Parathyroid adenoma (tissue), 2 donors: ENCODE results near the gene STAT5A.

Experiments
- H2AFZ ChIP-seq: fragments of 300-600 bp; sonication (generic); one replicate; pipeline ENCODE4 v1.7.0; 2017; ENCODE audit warnings: antibody characterized with exemption, mild to moderate bottlenecking
- H3K27ac ChIP-seq: fragments of 300-600 bp; sonication (generic); one replicate; pipeline ENCODE4 v1.7.0; 2017
- H3K27me3 ChIP-seq: fragments of 300-600 bp; sonication (generic); one replicate; pipeline ENCODE4 v1.7.0; 2017; ENCODE audit warnings: low read length; ENCODE audit not compliant: control insufficient read depth, insufficient read depth
- H3K36me3 ChIP-seq: fragments of 300-600 bp; sonication (generic); one replicate; pipeline ENCODE4 v1.7.0; 2017; ENCODE audit warnings: low read length; ENCODE audit not compliant: control insufficient read depth, insufficient read depth
- H3K4me1 ChIP-seq: fragments of 300-600 bp; sonication (generic); one replicate; pipeline ENCODE4 v1.7.0; 2017; ENCODE audit warnings: control low read depth
- H3K4me2 ChIP-seq: fragments of 300-600 bp; sonication (generic); one replicate; pipeline ENCODE4 v1.7.0; 2017; ENCODE audit warnings: low read length
- H3K4me3 ChIP-seq: fragments of 300-600 bp; sonication (generic); one replicate; pipeline ENCODE4 v1.7.0; 2017; ENCODE audit warnings: low read depth, low read length
- H3K79me2 ChIP-seq: fragments of 300-600 bp; sonication (generic); one replicate; pipeline ENCODE4 v1.7.0; 2017; ENCODE audit warnings: control low read depth
- H3K9ac ChIP-seq: fragments of 300-600 bp; sonication (generic); one replicate; pipeline ENCODE4 v1.7.0; 2017; ENCODE audit warnings: mild to moderate bottlenecking
- H3K9me3 ChIP-seq: fragments of 300-600 bp; sonication (generic); one replicate; pipeline ENCODE4 v1.7.0; 2017; ENCODE audit warnings: low read length; ENCODE audit not compliant: control insufficient read depth
- TF ChIP-seq, protein P1 (sequence below): fragments of 300-600 bp; sonication (generic); IDR thresholded peaks from one replicate; pipeline ENCODE4 v1.7.0; 2017; ENCODE audit warnings: antibody characterized with exemption, mild to moderate bottlenecking
- donor health status: primary hyperparathyroidism.

The STAT5A gene

DNA sequence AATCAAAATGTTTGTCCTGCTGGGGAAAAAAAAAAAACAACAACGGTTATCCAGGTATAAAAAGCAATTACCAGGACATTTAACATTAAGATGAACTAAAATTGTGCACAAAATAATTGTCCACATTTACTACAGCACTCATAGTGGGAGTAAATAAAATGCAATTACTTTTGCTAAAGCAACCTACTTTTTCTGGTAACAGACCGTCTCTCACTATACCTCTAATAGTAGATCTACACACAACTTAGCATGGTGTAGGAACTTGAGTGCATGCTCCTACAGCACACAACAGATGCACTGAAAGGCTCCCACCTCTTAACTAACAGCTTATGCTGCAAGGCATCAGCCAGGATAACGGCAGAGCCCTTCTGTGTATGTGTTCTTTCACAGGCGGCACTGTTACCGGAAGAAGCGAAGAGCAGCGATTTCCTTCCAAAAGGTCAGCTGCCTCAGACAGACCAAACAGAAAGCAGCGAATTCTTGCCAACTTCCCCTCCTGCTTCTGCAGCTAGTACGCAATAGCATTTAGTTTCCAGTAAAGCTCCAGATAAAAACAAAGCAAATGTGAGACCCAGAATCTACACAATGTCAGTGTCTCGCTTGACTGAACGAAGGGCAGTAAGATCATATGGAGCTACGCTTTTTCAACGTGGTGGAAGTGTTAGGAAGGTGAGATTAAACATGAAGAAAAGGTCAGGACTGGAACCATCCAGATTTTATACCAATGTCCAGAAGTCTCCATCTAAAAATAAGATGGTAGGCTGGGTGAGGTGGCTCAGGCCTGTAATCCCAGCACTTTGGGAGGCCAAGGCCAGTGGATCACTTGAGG is 39.7 kb upstream of the STAT5A start:
- Histone ChIP-seq H3K36me3 (no peaks in the 10 kb centered on the region), H3K9me3 (no peaks in the 10 kb centered on the region), H3K4me2 (peak overlapping the region; percentile 68), H3K4me3 (peak overlapping the region; percentile 32), H3K4me1 (peaks cover 8% of the 10 kb centered on the region), H3K79me2 (peaks cover 16% of the 10 kb centered on the region), H2AFZ (peak overlapping the region; percentile 51), H3K27me3 (no peaks in the 10 kb centered on the region), H3K9ac (no peak overlapping the region), H3K27ac (peak overlapping the region; percentile 88)
- TF ChIP-seq, protein P1, sequence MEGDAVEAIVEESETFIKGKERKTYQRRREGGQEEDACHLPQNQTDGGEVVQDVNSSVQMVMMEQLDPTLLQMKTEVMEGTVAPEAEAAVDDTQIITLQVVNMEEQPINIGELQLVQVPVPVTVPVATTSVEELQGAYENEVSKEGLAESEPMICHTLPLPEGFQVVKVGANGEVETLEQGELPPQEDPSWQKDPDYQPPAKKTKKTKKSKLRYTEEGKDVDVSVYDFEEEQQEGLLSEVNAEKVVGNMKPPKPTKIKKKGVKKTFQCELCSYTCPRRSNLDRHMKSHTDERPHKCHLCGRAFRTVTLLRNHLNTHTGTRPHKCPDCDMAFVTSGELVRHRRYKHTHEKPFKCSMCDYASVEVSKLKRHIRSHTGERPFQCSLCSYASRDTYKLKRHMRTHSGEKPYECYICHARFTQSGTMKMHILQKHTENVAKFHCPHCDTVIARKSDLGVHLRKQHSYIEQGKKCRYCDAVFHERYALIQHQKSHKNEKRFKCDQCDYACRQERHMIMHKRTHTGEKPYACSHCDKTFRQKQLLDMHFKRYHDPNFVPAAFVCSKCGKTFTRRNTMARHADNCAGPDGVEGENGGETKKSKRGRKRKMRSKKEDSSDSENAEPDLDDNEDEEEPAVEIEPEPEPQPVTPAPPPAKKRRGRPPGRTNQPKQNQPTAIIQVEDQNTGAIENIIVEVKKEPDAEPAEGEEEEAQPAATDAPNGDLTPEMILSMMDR = no peak

DNA sequence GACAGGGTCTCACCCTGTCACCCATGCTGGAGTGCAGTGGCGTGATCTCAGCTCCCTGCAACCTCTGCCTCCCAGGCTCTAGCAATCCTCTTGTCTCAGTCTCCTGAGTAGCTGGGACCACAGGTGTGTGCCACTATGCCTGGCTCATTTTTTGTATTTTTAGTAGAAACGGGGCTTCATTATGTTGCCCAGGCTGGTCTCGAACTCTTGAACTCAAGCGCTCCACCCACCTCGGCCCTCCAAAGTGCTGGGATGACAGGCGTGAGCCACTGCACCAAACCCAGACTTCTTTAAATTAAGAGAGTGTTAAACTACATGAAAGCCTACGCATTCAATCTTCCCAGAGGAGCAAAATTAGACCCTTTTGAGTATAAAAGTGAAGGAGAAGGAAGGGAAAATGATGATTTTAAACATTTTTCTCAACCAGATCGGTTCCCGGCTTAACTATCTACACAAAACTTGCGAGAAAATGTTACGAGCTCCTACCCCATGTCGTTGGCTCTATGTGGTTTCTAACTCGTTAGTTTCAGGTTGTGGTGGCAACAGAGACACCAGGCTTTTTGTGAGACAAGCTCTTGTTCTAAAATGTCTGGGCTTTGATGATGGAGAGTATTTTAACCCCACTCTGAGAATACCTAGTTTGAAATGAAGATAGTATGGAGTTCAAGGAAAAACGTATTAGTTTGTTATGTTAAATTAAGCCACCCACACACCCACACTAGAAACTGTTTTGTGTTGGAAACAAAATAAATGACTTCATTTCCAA is 38.4 kb upstream of the STAT5A start:
- peak overlapping the region; percentile 88 for H3K27ac ChIP-seq
- TF ChIP-seq, protein P1 = no peak
- H3K27me3 ChIP-seq = no peaks in the 10 kb centered on the region
- peaks cover 10% of the 10 kb centered on the region for H3K79me2 ChIP-seq
- no peak overlapping the region for H3K4me2 ChIP-seq
- H3K9me3 ChIP-seq = no peaks in the 10 kb centered on the region
- peaks cover 8% of the 10 kb centered on the region for H3K4me1 ChIP-seq
- no peak overlapping the region for H3K4me3 ChIP-seq
- H3K36me3 ChIP-seq = no peaks in the 10 kb centered on the region
- no peak overlapping the region for H3K9ac ChIP-seq
- no peak overlapping the region for H2AFZ ChIP-seq

DNA sequence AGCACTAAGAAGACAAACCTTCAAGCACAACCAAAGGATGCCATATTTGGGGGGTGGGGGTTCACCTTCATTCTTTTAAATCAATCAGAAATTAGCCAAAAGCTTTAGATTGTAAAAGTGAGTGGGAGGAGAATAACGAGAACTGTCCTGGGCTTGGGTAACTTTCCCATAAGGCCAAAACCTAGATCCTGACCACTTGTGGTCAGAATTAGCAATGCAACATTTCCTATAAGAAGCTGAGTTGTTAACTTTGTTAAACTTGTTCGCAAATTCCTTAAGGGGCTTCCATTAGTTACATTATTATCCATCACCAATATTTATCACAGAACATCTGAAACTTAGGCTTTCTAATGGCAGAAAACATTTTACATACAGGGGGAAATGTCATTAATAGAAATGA is 37.2 kb upstream of the STAT5A start:
- no peak overlapping the region for H2AFZ ChIP-seq
- TF ChIP-seq, protein P1 = peak; percentile 21
- H3K4me3 ChIP-seq = no peak overlapping the region
- no peak overlapping the region for H3K9ac ChIP-seq
- peaks cover 3% of the 10 kb centered on the region for H3K79me2 ChIP-seq
- no peak overlapping the region for H3K4me2 ChIP-seq
- peaks cover 8% of the 10 kb centered on the region for H3K4me1 ChIP-seq
- no peaks in the 10 kb centered on the region for H3K9me3 ChIP-seq
- H3K27ac ChIP-seq = no peak overlapping the region
- no peaks in the 10 kb centered on the region for H3K27me3 ChIP-seq
- H3K36me3 ChIP-seq = no peaks in the 10 kb centered on the region

DNA sequence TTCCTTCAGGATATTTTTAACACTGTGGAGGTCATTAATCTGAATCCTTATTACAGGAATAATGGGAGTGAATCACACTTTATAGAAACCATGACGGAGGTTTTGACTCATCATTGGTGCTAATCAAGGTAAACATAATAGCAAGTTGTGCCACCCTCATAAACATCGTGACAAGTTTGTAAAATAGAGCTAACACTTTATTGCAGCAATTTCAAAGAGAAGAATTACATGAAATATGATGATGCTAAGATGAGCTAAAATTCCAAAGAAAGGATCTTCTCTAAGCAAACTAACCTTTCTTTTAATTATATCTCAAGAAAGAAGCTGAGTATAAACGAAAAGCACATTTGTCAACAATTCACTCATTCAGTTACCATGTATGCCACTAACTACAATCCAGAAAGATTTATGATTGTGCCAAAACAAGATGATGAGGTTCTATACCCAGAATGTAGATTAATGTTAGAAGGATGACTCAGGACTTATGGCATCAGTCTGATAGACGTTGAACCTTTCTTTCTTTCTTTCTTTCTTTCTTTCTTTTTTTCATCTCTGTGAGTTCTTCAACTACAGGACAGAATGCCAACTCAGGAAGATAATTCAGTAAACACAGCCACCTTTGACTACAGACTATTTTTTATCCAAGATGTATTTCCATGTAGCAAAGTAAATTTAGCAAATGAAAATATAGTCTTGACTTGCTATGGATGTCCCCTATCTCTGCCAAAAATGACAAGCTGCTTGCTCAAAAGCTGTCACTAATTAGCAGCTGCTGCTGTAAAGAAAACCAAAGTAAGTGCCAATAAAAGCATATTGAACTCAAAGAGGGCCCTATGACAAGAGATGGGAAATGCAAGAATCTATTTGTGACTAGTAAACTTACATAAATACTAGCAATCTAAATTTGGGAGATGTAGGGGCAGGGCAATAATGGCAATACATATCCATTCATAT is 35.4 kb upstream of the STAT5A start:
- H3K27me3 ChIP-seq = no peaks in the 10 kb centered on the region
- peaks cover 2% of the 10 kb centered on the region for H3K4me1 ChIP-seq
- H2AFZ ChIP-seq = no peak overlapping the region
- TF ChIP-seq, protein P1 = no peak
- no peak overlapping the region for H3K9ac ChIP-seq
- H3K27ac ChIP-seq = no peak overlapping the region
- H3K79me2 ChIP-seq = peaks cover 3% of the 10 kb centered on the region
- no peak overlapping the region for H3K4me2 ChIP-seq
- H3K4me3 ChIP-seq = no peak overlapping the region
- no peaks in the 10 kb centered on the region for H3K9me3 ChIP-seq
- H3K36me3 ChIP-seq = no peaks in the 10 kb centered on the region
